IMR-90 (cell line): ENCODE data around the gene MGST2. TPM values are rescaled to one million over a fixed set of nuclear protein-coding genes. Genes with fewer than 3 reads are reported as not detected.

Source experiments
- ATAC-seq: fragments of 200-7000 bp; cut with Tn5 transposase; 2 replicates; pipeline ENCODE4 v1.9.1; 2020; ENCODE audit warnings: low read depth, mild to moderate bottlenecking, moderate library complexity
- BruUV-seq: library from RNA; stranded (reverse); fragments of 400-500 nt; replicated peaks from 2 replicates; lab custom pipeline; 2021; lab: Mats Ljungman, UMichigan
- CTCF ChIA-PET: fragments of 300-600 bp; formaldehyde crosslinking; extraction: SDS; loops from one replicate; lab custom pipeline; 2021; ENCODE audit warnings: antibody characterized with exemption; lab: Yijun Ruan, JAX
- POLR2A ChIA-PET: fragments of 300-600 bp; sonication (Branson Sonifier 250); formaldehyde crosslinking; loops from one replicate; lab custom pipeline; 2022; ENCODE audit warnings: antibody characterized with exemption; ENCODE audit not compliant: unreplicated experiment; lab: Charles Lee
- DNase-seq: peaks from one replicate; pipeline ENCODE4 v3.0.0; 2013
- H2AFZ ChIP-seq: replicated peaks from 2 replicates; pipeline ENCODE3; 2013; ENCODE audit warnings: low read length, mild to moderate bottlenecking; ENCODE audit not compliant: poor library complexity
- H2AK5ac ChIP-seq: 2 replicates; pipeline ENCODE4 v1.6.1; 2013; ENCODE audit warnings: low read depth, low read length, inconsistent platforms
- H2AK9ac ChIP-seq: replicated peaks from 2 replicates; pipeline ENCODE3; 2013; ENCODE audit warnings: mild to moderate bottlenecking, low read depth, low read length, moderate library complexity; ENCODE audit not compliant: poor library complexity
- H2BK120ac ChIP-seq: 2 replicates; pipeline ENCODE4 v1.6.1; 2013; ENCODE audit warnings: low read depth, low read length, inconsistent platforms
- H2BK15ac ChIP-seq: 3 replicates; pipeline ENCODE4 v1.6.1; 2013; ENCODE audit warnings: low read depth, low read length, inconsistent platforms
- H2BK20ac ChIP-seq: 2 replicates; pipeline ENCODE4 v1.6.1; 2013; ENCODE audit warnings: low read depth, mild to moderate bottlenecking, inconsistent platforms, low read length, moderate library complexity
- H2BK5ac ChIP-seq: 2 replicates; pipeline ENCODE4 v1.6.1; 2013; ENCODE audit warnings: mild to moderate bottlenecking, low read depth, low read length, inconsistent platforms; ENCODE audit not compliant: poor library complexity, severe bottlenecking
- H3K14ac ChIP-seq: replicated peaks from 2 replicates; pipeline ENCODE4 v1.6.1; 2013; ENCODE audit warnings: low read depth, low read length, inconsistent platforms
- H3K18ac ChIP-seq: 2 replicates; pipeline ENCODE4 v1.6.1; 2013; ENCODE audit warnings: low read depth, low read length, control low read depth
- H3K23ac ChIP-seq: 2 replicates; pipeline ENCODE4 v1.6.1; 2013; ENCODE audit warnings: low read depth, low read length, inconsistent platforms
- H3K27ac ChIP-seq: 2 replicates; pipeline ENCODE4 v1.5.1; 2013; ENCODE audit warnings: mild to moderate bottlenecking, control low read depth, low read length; ENCODE audit not compliant: insufficient read depth
- H3K27me3 ChIP-seq: 2 replicates; pipeline ENCODE4 v1.6.1; 2013; ENCODE audit warnings: low read length; ENCODE audit not compliant: control insufficient read depth, insufficient read depth
- H3K36me3 ChIP-seq: 2 replicates; pipeline ENCODE4 v1.6.1; 2013; ENCODE audit warnings: low read length, mixed read lengths; ENCODE audit not compliant: control insufficient read depth, insufficient read depth
- H3K4ac ChIP-seq: 2 replicates; pipeline ENCODE4 v1.6.1; 2013; ENCODE audit warnings: low read depth, low read length, inconsistent platforms
- H3K4me1 ChIP-seq: 2 replicates; pipeline ENCODE4 v1.6.1; 2013; ENCODE audit warnings: low read length, mixed read lengths; ENCODE audit not compliant: control insufficient read depth, insufficient read depth
- H3K4me2 ChIP-seq: 2 replicates; pipeline ENCODE4 v1.6.1; 2013; ENCODE audit warnings: low read depth, mild to moderate bottlenecking, control low read depth, low read length, moderate library complexity
- H3K4me3 ChIP-seq: 2 replicates; pipeline ENCODE4 v1.5.1; 2013; ENCODE audit warnings: low read depth, mild to moderate bottlenecking, control low read depth, low read length, moderate library complexity; ENCODE audit not compliant: insufficient read depth
- H3K56ac ChIP-seq: 2 replicates; pipeline ENCODE4 v1.6.1; 2013; ENCODE audit warnings: low read length, inconsistent platforms; ENCODE audit not compliant: insufficient read depth; ENCODE audit errors: extremely low read depth
- H3K79me1 ChIP-seq, 2 experiments: 2 replicates each; pipeline ENCODE4 v1.6.1; 2013; ENCODE audit warnings: low read length in 2 of 2, inconsistent platforms in 1 of 2, low read depth in 1 of 2
- H3K9ac ChIP-seq: 2 replicates; pipeline ENCODE4 v1.6.1; 2013; ENCODE audit warnings: low read depth, low read length, control low read depth
- H3K9me1 ChIP-seq: 2 replicates; pipeline ENCODE4 v1.6.1; 2013; ENCODE audit warnings: low read length, inconsistent platforms; ENCODE audit not compliant: insufficient read depth
- H3K9me3 ChIP-seq: 2 replicates; pipeline ENCODE4 v1.6.1; 2013; ENCODE audit warnings: low read length; ENCODE audit not compliant: control insufficient read depth, insufficient read depth
- H4K20me1 ChIP-seq: 2 replicates; pipeline ENCODE4 v1.6.1; 2013; ENCODE audit warnings: low read length, inconsistent platforms; ENCODE audit not compliant: insufficient read depth
- H4K5ac ChIP-seq: 2 replicates; pipeline ENCODE4 v1.6.1; 2013; ENCODE audit warnings: mild to moderate bottlenecking, low read depth, low read length, control low read depth
- H4K8ac ChIP-seq, 2 experiments: 2 replicates each; pipeline ENCODE4 v1.6.1; 2013; ENCODE audit warnings: low read depth in 2 of 2, low read length in 2 of 2, control low read depth in 1 of 2, inconsistent platforms in 1 of 2
- H4K91ac ChIP-seq: 2 replicates; pipeline ENCODE4 v1.6.1; 2013; ENCODE audit warnings: low read depth, low read length, inconsistent platforms; ENCODE audit not compliant: insufficient read depth
- CEBPB ChIP-seq: IDR thresholded peaks from 2 replicates; pipeline ENCODE4 v1.6.1; 2012; ENCODE audit warnings: low read depth, low read length, improper control_type of control experiment
- ELK1 ChIP-seq: fragments of 150-350 bp; IDR thresholded peaks from 2 replicates; pipeline ENCODE4 v1.6.1; 2016; ENCODE audit warnings: low read depth, mild to moderate bottlenecking, low read length, moderate library complexity, borderline replicate concordance
- FOS ChIP-seq: fragments of 150-350 bp; IDR thresholded peaks from 2 replicates; pipeline ENCODE4 v1.6.1; 2016; ENCODE audit warnings: low read depth, low read length
- MAFK ChIP-seq: IDR thresholded peaks from 2 replicates; pipeline ENCODE4 v1.6.1; 2012; ENCODE audit warnings: low read depth, low read length, improper control_type of control experiment
- MAZ ChIP-seq: IDR thresholded peaks from 2 replicates; pipeline ENCODE4 v1.6.1; 2012; ENCODE audit warnings: low read depth, mild to moderate bottlenecking, low read length, improper control_type of control experiment, moderate library complexity, borderline replicate concordance
- RAD21 ChIP-seq: IDR thresholded peaks from 2 replicates; pipeline ENCODE4 v1.6.1; 2012; ENCODE audit warnings: low read length, improper control_type of control experiment
- RFX5 ChIP-seq: IDR thresholded peaks from 2 replicates; pipeline ENCODE4 v1.8.0; 2012; ENCODE audit warnings: low read depth, mild to moderate bottlenecking, low read length, moderate library complexity
- USF2 ChIP-seq: fragments of 150-350 bp; IDR thresholded peaks from 2 replicates; pipeline ENCODE4 v1.6.1; 2017; ENCODE audit warnings: mild to moderate bottlenecking, antibody characterized with exemption, low read length, low read depth
- WGBS, 2 experiments: methylation state at CpG; one replicate each; pipeline versions ENCODE4 v1.1.5 to v1.1.7; 2013; ENCODE audit warnings: missing lambda C conversion rate in 2 of 2; ENCODE audit not compliant: insufficient read length in 1 of 2; ENCODE audit errors: extremely low coverage in 2 of 2; 5-methylcytosine and 5-hydroxymethylcytosine counted together
- dilution Hi-C: fragments of 300-500 bp; cut with HindIII; formaldehyde crosslinking; loops from one replicate; pipeline ENCODE4 v1.14.3; 2018; ENCODE audit warnings: low sequenced_read_pairs; ENCODE audit not compliant: unreplicated experiment
- in situ Hi-C: fragments of 300-500 bp; cut with MboI; formaldehyde crosslinking; loops from 3 replicates; pipeline ENCODE4 v1.14.3; 2019; ENCODE audit warnings: low sequenced_read_pairs, inconsistent platforms, mixed read lengths
- intact Hi-C: fragments of 100-400 bp; cut with micrococcal nuclease; formaldehyde crosslinking; loops from 2 replicates; pipeline ENCODE4 v1.10.0; 2022
- polyA plus RNA-seq, 3 experiments: library from polyadenylated mRNA; depleted of rRNA; stranded (reverse); fragments of >200 nt; gene quantifications; 2 replicates each; pipeline ENCODE4 v1.2.3, GENCODE V29; 2012; ENCODE audit warnings: low replicate concordance in 1 of 3
- total RNA-seq: library from RNA; depleted of rRNA; stranded (reverse); fragments of >200 nt; gene quantifications from 2 replicates; pipeline ENCODE4 v1.2.3, GENCODE V29; 2012

Gene MGST2
- total and polyA plus RNA-seq, 2 of the 4 experiments (the other 2 are of a cell fraction): 4.8 to 10.5 TPM

GRCh38 chr4:139651282-139652194, 14.1 kb upstream of the MGST2 start (continued):
- no peak for TF ChIP-seq ELK1

GRCh38 chr4:139654516-139654915, 11.1 kb upstream of the MGST2 start:
- in situ Hi-C loops: loop anchor here (5.0 kb wide), 1 partner anchor 157 kb away; no protein-coding TSS in a partner anchor

More at GRCh38 chr4:139654516-139654915, 11.1 kb upstream of the MGST2 start:
- H3K14ac ChIP-seq: no peak overlapping the region
- no peak overlapping the region for H3K4ac ChIP-seq
- H3K4me2 ChIP-seq: no peak overlapping the region
- POLR2A ChIA-PET: no interaction called here
- no peak overlapping the region for H3K9ac ChIP-seq
- H2BK20ac ChIP-seq: no peak overlapping the region
- peaks cover 6% of the 10 kb centered on the region for H3K4me1 ChIP-seq
- no peak overlapping the region for H2AK5ac ChIP-seq
- dilution Hi-C loops: no loop called here
- no TSS peak for BruUV-seq
- no peaks in the 10 kb centered on the region for H3K9me3 ChIP-seq
- peaks cover 3% of the 10 kb centered on the region; the same call in 1 of the 2 replicates for H3K9me1 ChIP-seq
- no peak overlapping the region for H2BK120ac ChIP-seq
- H2AK9ac ChIP-seq: no peak overlapping the region
- no peak overlapping the region for H3K27ac ChIP-seq
- H4K20me1 ChIP-seq: no peaks in the 10 kb centered on the region
- no peak overlapping the region for H4K5ac ChIP-seq
- H3K4me3 ChIP-seq: no peak overlapping the region
- no peak overlapping the region for H3K56ac ChIP-seq
- ATAC-seq (no peak), DNase-seq (no peak)
- H2BK15ac ChIP-seq: no peak overlapping the region
- no peak overlapping the region for H4K8ac ChIP-seq
- no peak overlapping the region for H3K23ac ChIP-seq
- H2BK5ac ChIP-seq: no peak overlapping the region
- H3K27me3 ChIP-seq: no peaks in the 10 kb centered on the region
- CTCF ChIA-PET: interaction anchor here (0.5 kb wide), 1 partner anchor 157 kb away, joined by 4 read pairs; no protein-coding TSS in a partner anchor
- no peaks in the 10 kb centered on the region for H3K36me3 ChIP-seq
- H3K79me1 ChIP-seq: no peaks in the 10 kb centered on the region
- intact Hi-C loops: no loop called here
- no peak overlapping the region for H4K91ac ChIP-seq
- H3K18ac ChIP-seq: no peak overlapping the region
- TF ChIP-seq USF2 (no peak), RFX5 (no peak), MAFK (no peak), RAD21 (no peak), CEBPB (no peak), ELK1 (no peak), MAZ (no peak), FOS (no peak)
- WGBS, 2 experiments: 80% methylated on average over 1 of the region's 4 CpGs; no CpG with 5 or more reads in 1 of the 2 experiments
- no peak overlapping the region for H2AFZ ChIP-seq
